Immature natural killer cell (primary cell): ENCODE measurements around the gene DNAJC13. TPM values are rescaled to one million over a fixed set of nuclear protein-coding genes. Genes with fewer than 3 reads are reported as not detected.

Experiments used
- DNase-seq, 3 donors: peaks; one replicate each; pipeline ENCODE4 v3.0.0; 2022; ENCODE audit warnings: mixed read lengths in 1 of 3
- H3K27ac Mint-ChIP-seq, 6 donors: one replicate each; pipeline ENCODE4 v1.8.0; 2020; ENCODE audit warnings: mixed read lengths in 6 of 6, mild to moderate bottlenecking in 5 of 6, inconsistent platforms in 4 of 6, moderate library complexity in 3 of 6
- H3K27me3 Mint-ChIP-seq, 3 donors: one replicate each; pipeline ENCODE4 v1.8.0; 2020 to 2021; ENCODE audit warnings: low read depth in 3 of 3, mild to moderate bottlenecking in 3 of 3, mixed read lengths in 3 of 3, moderate library complexity in 3 of 3, inconsistent platforms in 1 of 3
- H3K36me3 Mint-ChIP-seq, 3 donors: one replicate each; pipeline ENCODE4 v1.8.0; 2020; ENCODE audit warnings: mixed read lengths in 3 of 3, inconsistent platforms in 2 of 3, mild to moderate bottlenecking in 2 of 3
- H3K4me1 Mint-ChIP-seq, 2 donors: one replicate each; pipeline ENCODE4 v1.8.0; 2020; ENCODE audit warnings: inconsistent platforms in 2 of 2, mild to moderate bottlenecking in 2 of 2, mixed read lengths in 2 of 2, moderate library complexity in 1 of 2
- H3K4me3 Mint-ChIP-seq, 5 donors: one replicate each; pipeline ENCODE4 v1.8.0; 2020; ENCODE audit warnings: mild to moderate bottlenecking in 5 of 5, mixed read lengths in 5 of 5, inconsistent platforms in 3 of 5, moderate library complexity in 3 of 5
- H3K9me3 Mint-ChIP-seq, 6 donors: one replicate each; pipeline ENCODE4 v1.8.0; 2020; ENCODE audit warnings: mild to moderate bottlenecking in 6 of 6, mixed read lengths in 6 of 6, inconsistent platforms in 4 of 6, moderate library complexity in 3 of 6
- polyA plus RNA-seq, 3 donors: library from polyadenylated mRNA; unstranded; fragments of 300-500 nt; fragmentation: Illumina TruSeq; gene quantifications; one replicate each; pipeline ENCODE4 v1.2.3, GENCODE V29; 2021

The DNAJC13 gene
- polyA plus RNA-seq, 3 donors from 2014 or later, result 3.8 to 11.9 (median 5.1) TPM

DNA sequence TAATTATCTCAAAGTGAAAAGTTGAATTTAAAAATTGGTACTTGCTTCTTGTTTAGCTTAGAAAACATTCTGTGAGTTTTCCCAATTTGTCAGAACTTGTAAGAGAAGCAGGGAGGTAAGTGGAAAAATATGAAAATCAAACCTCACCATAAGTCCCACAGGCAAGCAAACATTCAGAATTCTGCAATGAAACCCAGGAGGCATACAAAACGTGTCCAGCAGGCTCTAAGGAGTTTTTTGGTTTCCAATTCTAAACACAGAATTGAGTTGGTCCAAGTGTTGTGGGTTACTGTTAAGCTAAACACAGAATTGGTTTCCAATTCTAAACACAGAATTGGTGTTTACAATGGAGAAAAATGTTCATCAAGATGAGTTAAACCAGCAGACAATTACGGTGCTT is 152.7 kb downstream of the DNAJC13 start:
- H3K36me3 Mint-ChIP-seq, result peaks cover 7 to 34% (median 22%) of the 10 kb centered on the region in 3 donors
- no peak overlapping the region for H3K27ac Mint-ChIP-seq
- no peaks in the 10 kb centered on the region for H3K9me3 Mint-ChIP-seq
- no peaks in the 10 kb centered on the region for H3K27me3 Mint-ChIP-seq
- no peak overlapping the region for H3K4me3 Mint-ChIP-seq
- no peak for DNase-seq
- H3K4me1 Mint-ChIP-seq, result no peaks in the 10 kb centered on the region

GRCh38 chr3:132573797-132574211 is 156.5 kb downstream of the DNAJC13 start:
- Mint-ChIP-seq H3K27ac (no peak overlapping the region), H3K36me3 (peaks cover 18 to 49% (median 41%) of the 10 kb centered on the region in 3 donors), H3K9me3 (no peaks in the 10 kb centered on the region), H3K4me1 (no peaks in the 10 kb centered on the region), H3K27me3 (no peaks in the 10 kb centered on the region), H3K4me3 (no peak overlapping the region)
- DNase-seq, result no peak

GRCh38 chr3:132587401-132587800 is 170.1 kb downstream of the DNAJC13 start:
- H3K4me3 Mint-ChIP-seq, result no peak overlapping the region
- no peak for DNase-seq
- H3K9me3 Mint-ChIP-seq, result no peaks in the 10 kb centered on the region
- H3K27me3 Mint-ChIP-seq, result peaks cover 0 to 2% (median 0%) of the 10 kb centered on the region in 3 donors
- no peaks in the 10 kb centered on the region for H3K4me1 Mint-ChIP-seq
- H3K36me3 Mint-ChIP-seq, result peaks cover 15 to 39% (median 38%) of the 10 kb centered on the region in 3 donors
- no peak overlapping the region for H3K27ac Mint-ChIP-seq

Other genes starting within 250 kb of the DNAJC13 start
- gene ACP3, start 100.1 kb upstream of the DNAJC13 start, polyA plus RNA-seq, result 1 to 10 TPM in 2 of 3 donors, under 1 TPM in 1; 0.26 to 4.8 (median 1.4) TPM
- under 1 TPM in 2 of 3 donors, not detected in 1; 0.10 to 0.12 TPM for gene ACKR4, start 179.8 kb downstream of the DNAJC13 start, polyA plus RNA-seq
- 1 to 10 TPM in 2 of 3 donors, under 1 TPM in 1; 0.46 to 3.9 (median 1.8) TPM for gene ACAD11, start 242.3 kb downstream of the DNAJC13 start, polyA plus RNA-seq
- gene UBA5, start 242.8 kb downstream of the DNAJC13 start, polyA plus RNA-seq, result 10 to 100 TPM; 32.7 to 56.3 (median 46.4) TPM